ENCODE data around the gene LRPPRC. TPM values are rescaled to one million over a fixed set of nuclear protein-coding genes. Genes with fewer than 3 reads are reported as not detected.
A peak's percentile ranks its signal among the peaks of the same experiment; 100 is the strongest.

Gene LRPPRC
- total and polyA plus RNA-seq, 9 of the 15 experiments (the other 6 are each of a cell fraction or from before 2014, with no cell fraction given), result 41.5 to 214 (median 138) TPM

DNA sequence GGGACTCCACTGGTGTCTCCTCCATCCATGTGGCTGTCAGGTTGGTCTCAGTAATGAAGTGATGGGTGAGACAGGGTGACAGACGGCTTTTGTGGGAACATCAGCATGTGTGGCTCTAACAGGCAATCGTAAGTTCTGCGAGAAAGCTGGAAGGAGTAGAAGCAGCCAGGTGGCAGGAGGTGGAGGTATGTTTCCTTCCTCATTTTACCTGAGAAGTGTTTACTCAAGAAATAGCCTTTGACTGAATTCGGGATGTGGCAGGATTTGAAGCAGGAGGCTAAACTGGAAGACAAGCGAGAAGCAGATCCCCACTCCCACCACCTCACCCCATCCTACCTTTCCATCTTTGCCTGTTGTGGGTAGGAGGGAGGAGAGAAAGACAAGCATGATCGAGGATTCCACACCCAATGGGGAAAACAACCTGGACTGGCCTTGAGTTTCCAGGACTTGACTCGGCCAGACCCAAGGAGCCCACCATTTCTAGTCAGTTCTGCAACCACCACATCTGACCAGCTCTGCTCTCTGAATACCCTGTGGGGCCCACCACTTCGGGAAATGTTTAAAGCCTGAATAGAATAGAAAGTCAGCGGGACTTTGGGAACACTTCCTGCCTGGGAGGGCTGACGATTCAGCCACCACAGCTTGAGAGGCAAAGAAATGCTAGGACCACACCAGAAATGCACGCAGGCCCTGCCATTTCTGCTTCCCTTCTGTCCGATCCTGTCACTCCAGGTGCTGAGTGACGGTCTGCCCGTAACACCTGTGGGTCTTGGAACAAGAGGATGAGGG is 155.8 kb downstream of the LRPPRC start:
- ChIA-PET POLR2A (interaction anchor here (0.5 to 0.7 kb wide), 3 partner anchors 9 to 100 kb away, joined by 3 read pairs; no protein-coding TSS in a partner anchor), CTCF (ENCODE audit: low intra/inter-chr PET ratio) (no interaction called here)
- H3K4me2 ChIP-seq (ENCODE audit: insufficient read depth, low read length), result no peak overlapping the region
- H3K27me3 ChIP-seq (ENCODE audit: control insufficient read depth in 2 of 2, insufficient read depth in 2 of 2, low read length in 2 of 2), result peaks cover 40 to 61% of the 10 kb centered on the region in 2 experiments
- H3K9me3 ChIP-seq (replicated peaks; ENCODE audit: control insufficient read depth, insufficient read depth, low read depth, low read length), result no peaks in the 10 kb centered on the region
- in situ Hi-C loops (cut with MboI), result no loop called here
- peaks cover 2 to 10% of the 10 kb centered on the region in 2 experiments; a peak in 3 of 5 replicates for H3K4me1 ChIP-seq (replicated peaks in 1 of 2; ENCODE audit: control insufficient read depth in 2 of 2, insufficient read depth in 2 of 2, low read length in 2 of 2)
- H3K9ac ChIP-seq (ENCODE audit: insufficient read depth in 1 of 2, low read depth in 2 of 2, low read length in 2 of 2), result no peak overlapping the region
- intact Hi-C loops (cut with micrococcal nuclease), result no loop called here
- H3K9me1 ChIP-seq (ENCODE audit: control insufficient read depth, insufficient read depth, low read length), result no peaks in the 10 kb centered on the region
- H3K79me2 ChIP-seq (ENCODE audit: control insufficient read depth, insufficient read depth, low read length), result no peaks in the 10 kb centered on the region
- no peak overlapping the region for H3K27ac ChIP-seq (ENCODE audit: extremely low read depth, low read depth, low read length)
- H2AFZ ChIP-seq (ENCODE audit: low read depth, low read length), result no peak overlapping the region
- H3K36me3 ChIP-seq (ENCODE audit: control insufficient read depth, insufficient read depth, low read length), result no peaks in the 10 kb centered on the region
- ATAC-seq (no peak), DNase-seq (ENCODE audit: extremely low read depth in 1 of 4, low spot score in 3 of 4) (peak in 3 of 4 experiments; percentile 2 to 3 (median 3)), FAIRE-seq (no peak)
- WGBS (ENCODE audit: insufficient coverage, low coverage, missing lambda C conversion rate), result 12% methylated on average over 14 of the region's 14 CpGs
- TF ChIP-seq SMARCE1 (IDR thresholded peaks at IDR 0.05) (no peak), CEBPG (CRISPR knock-in tag; IDR thresholded peaks at IDR 0.05) (no peak), CEBPG (tag; conservative IDR thresholded peaks at IDR 0.05 in 1 of 2, IDR thresholded peaks at IDR 0.05 in 1 of 2) (no peak), EP300 (IDR thresholded peaks at IDR 0.05; ENCODE audit: low read length) (no peak), RAD51 (IDR thresholded peaks at IDR 0.05; ENCODE audit: borderline replicate concordance, low read depth) (no peak), PHF20 (IDR thresholded peaks at IDR 0.05; ENCODE audit: partially characterized antibody) (no peak), ZNF764 (CRISPR knock-in tag; IDR thresholded peaks at IDR 0.05; ENCODE audit: low read depth) (no peak), MAFG (tag; conservative IDR thresholded peaks at IDR 0.05) (no peak)
- TF ChIP-seq, protein P1, sequence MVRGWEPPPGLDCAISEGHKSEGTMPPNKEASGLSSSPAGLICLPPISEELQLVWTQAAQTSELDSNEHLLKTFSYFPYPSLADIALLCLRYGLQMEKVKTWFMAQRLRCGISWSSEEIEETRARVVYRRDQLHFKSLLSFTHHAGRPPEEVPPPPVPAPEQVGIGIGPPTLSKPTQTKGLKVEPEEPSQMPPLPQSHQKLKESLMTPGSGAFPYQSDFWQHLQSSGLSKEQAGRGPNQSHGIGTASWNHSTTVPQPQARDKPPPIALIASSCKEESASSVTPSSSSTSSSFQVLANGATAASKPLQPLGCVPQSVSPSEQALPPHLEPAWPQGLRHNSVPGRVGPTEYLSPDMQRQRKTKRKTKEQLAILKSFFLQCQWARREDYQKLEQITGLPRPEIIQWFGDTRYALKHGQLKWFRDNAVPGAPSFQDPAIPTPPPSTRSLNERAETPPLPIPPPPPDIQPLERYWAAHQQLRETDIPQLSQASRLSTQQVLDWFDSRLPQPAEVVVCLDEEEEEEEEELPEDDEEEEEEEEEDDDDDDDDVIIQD (CRISPR knock-in tag; IDR thresholded peaks at IDR 0.05), result no peak
- TF ChIP-seq, protein P2, sequence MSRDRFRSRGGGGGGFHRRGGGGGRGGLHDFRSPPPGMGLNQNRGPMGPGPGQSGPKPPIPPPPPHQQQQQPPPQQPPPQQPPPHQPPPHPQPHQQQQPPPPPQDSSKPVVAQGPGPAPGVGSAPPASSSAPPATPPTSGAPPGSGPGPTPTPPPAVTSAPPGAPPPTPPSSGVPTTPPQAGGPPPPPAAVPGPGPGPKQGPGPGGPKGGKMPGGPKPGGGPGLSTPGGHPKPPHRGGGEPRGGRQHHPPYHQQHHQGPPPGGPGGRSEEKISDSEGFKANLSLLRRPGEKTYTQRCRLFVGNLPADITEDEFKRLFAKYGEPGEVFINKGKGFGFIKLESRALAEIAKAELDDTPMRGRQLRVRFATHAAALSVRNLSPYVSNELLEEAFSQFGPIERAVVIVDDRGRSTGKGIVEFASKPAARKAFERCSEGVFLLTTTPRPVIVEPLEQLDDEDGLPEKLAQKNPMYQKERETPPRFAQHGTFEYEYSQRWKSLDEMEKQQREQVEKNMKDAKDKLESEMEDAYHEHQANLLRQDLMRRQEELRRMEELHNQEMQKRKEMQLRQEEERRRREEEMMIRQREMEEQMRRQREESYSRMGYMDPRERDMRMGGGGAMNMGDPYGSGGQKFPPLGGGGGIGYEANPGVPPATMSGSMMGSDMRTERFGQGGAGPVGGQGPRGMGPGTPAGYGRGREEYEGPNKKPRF (IDR thresholded peaks at IDR 0.05; ENCODE audit: low read depth, low read length), result no peak
- BruUV-seq (replicated peaks), result no TSS peak
- no peak overlapping the region for H3K4me3 ChIP-seq
- no peaks in the 10 kb centered on the region for H4K20me1 ChIP-seq (replicated peaks; ENCODE audit: control insufficient read depth, insufficient read depth, low read length)

Measured in K562 (cell line).